Hindlimb muscle (tissue), 1 donor: ENCODE results near the gene IKZF1. TPM values are rescaled to one million over a fixed set of nuclear protein-coding genes. Genes with fewer than 3 reads are reported as not detected.

ENCODE experiments used
- DNase-seq: peaks from one replicate; pipeline ENCODE4 v3.0.0-alpha.2; 2013
- polyA plus RNA-seq: library from polyadenylated mRNA; unstranded; fragments of 120-200 nt; gene quantifications from one replicate; pipeline ENCODE4 v1.2.1, GENCODE V29; 2013; ENCODE audit not compliant: insufficient read length

IKZF1 gene
- polyA plus RNA-seq, 1 donor, result 3.2 TPM

DNA sequence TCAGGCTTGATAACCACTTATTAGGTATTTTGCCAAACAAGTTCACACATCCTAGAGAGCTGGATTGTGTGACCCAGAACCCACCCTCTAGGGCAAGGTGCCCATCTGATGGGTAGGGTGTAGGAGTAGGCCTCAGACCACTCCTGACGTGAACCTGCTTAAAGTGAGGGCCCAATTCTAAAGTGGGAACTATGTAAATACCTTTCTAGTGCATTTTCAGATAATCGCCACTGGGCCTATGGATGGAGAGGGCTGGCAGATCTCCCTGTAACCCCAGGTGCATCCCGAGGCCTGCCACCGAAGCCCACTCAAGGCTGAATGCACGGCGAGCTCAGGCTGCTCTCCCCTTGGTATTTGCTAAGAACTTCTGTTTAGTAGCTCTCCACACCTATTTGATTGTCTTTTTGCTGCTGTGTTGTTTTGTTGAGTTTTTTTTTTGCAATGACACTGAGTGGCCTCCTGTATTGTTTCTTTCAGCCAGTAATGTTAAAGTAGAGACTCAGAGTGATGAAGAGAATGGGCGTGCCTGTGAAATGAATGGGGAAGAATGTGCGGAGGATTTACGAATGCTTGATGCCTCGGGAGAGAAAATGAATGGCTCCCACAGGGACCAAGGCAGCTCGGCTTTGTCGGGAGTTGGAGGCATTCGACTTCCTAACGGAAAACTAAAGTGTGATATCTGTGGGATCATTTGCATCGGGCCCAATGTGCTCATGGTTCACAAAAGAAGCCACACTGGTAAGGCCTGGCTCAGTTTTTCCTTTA, 71.7 kb downstream of the IKZF1 start:
- no peak for DNase-seq

DNA sequence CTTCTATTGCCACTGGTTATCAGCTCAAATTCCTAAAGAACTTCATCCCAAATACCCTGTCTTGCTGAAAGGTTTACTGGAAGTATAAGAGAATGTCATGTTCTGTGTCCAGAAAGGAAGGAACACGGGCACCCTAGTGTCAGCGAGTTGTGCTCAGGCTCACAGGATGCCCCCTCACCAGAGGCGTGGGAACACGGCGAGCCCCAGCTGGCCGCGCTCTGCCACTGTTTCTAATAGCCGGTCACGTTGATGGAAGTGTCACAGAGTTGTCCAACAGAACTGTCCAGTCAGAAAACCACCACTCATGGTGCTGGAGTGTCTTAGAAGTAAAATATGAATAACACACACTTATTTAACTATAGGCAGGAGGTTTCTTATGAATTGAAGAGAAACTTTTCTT, 72.8 kb downstream of the IKZF1 start:
- no peak for DNase-seq

DNA sequence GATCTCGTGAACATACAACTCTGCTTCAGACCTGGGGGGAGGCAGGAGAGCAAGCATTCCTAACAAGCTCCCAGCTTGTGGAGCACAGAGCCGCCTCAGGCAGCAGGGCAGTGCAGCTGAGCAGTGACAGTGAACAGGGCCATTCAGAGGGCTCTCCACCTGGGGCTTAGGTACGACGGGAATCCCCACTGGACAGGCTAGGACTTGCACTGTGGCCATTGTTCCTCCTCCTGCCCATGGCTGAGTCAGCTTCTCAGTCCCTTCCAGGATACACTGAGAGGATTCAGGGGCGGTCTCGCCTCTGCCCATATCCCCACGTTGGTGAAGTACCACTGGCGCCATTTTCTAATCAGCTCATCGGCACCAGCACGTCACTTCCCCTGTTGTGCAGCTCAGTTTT, 74.6 kb downstream of the IKZF1 start:
- no peak for DNase-seq

DNA sequence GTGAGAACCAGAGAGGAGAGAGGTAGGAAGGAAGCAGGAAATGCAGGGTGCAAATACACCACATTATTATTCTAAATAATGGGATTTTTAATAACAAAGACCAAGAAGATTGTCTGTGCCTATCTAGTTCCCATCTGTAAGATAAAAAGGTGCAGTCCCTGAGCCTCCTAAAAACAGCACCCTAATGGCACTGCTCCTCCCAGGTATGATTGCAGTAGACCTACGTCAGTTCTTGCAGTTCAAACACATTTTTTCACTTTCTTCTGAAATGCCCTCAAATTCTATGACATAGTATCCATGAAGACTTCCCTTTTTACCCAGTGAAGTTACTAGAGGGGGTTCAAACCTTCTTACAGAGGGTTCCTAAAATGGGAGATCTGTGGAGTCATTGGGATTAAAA, 75.0 kb downstream of the IKZF1 start:
- DNase-seq, result no peak

DNA sequence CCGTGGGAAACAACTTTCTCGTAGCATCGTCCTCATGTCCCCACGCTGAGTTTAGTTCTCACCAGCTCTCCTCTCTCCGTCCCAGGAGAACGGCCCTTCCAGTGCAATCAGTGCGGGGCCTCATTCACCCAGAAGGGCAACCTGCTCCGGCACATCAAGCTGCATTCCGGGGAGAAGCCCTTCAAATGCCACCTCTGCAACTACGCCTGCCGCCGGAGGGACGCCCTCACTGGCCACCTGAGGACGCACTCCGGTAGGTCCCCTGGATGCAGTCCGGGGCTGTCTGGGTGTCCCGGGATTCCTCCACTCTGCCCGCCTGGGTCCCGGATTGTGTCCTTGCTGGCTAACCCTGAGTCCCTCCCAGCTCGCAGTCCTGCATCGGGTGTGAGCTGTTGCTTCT, 77.9 kb downstream of the IKZF1 start:
- DNase-seq, result no peak

DNA sequence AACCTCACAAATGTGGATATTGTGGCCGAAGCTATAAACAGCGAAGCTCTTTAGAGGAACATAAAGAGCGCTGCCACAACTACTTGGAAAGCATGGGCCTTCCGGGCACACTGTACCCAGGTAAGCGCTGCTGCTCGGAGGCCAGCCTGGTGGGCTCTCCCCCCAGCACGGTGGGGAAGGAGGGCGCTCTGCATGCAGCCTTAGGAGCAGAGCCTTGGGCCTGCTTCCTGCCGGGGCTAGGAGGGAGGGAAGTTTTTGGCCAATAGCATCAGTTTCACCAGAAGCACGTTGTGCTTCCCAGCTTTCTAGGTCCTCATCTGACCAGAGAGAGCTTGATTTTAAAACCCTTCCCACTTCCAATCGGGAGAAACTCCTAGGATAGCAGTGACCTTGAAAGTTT, 82.8 kb downstream of the IKZF1 start:
- DNase-seq, result no peak

GRCh38 chr7:50389961-50390360, 85.4 kb downstream of the IKZF1 start:
- DNase-seq, result no peak

DNA sequence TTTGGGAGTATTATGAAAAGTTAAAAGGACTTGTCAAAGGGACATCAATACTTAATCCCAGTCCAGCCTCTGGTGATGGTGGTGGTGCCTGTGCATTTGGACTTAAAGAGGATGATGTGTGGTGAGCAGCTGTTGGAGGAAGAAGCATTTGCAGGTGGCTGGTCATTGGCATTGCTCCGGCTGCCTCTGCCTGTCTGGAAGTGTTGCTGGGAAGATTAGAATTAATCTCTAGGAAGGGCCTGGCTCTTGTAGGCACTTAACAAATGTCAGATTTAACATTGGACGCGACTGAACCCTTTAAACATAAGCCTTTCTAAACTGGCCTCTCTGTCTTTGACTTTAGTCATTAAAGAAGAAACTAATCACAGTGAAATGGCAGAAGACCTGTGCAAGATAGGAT, 86.9 kb downstream of the IKZF1 start:
- DNase-seq, result no peak

- DNase-seq, result no peak
These were observed 88.6 kb downstream of the IKZF1 start for GRCh38 chr7:50393076-50393475.

DNA sequence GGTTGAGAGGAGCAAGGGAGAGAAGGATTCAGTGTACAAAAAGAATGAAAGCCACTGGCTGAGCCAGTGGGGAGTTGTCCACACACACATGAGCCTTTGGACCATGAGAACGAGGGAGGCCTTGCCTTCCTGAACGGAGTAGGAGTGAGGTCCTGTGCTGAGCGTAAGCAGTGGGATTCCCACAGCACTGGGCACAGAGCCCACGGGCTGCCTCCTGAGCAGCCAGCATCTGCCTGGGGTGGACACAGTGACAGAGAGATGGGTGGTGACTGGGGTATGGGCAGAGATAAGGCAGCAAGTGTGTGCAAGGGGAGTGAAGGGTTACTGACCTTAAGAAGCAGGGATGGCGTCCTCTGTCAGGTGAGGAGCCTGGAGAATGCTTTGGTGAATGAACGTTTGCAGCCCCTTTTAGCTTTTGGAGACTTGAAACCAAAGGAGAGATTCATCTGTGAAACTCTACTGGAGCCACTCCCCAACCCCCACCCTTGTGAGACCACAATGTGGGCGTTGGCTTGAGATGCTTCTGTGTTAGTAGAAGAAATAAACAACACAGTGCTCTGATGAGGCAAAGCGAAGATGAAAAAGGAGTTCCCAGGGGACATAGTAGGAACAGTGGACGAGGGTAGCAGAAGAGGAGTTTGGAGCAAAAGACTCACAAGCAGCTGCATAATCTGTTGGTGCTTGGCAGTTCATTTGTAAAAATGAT, 89.2 kb downstream of the IKZF1 start:
- no peak for DNase-seq

DNA sequence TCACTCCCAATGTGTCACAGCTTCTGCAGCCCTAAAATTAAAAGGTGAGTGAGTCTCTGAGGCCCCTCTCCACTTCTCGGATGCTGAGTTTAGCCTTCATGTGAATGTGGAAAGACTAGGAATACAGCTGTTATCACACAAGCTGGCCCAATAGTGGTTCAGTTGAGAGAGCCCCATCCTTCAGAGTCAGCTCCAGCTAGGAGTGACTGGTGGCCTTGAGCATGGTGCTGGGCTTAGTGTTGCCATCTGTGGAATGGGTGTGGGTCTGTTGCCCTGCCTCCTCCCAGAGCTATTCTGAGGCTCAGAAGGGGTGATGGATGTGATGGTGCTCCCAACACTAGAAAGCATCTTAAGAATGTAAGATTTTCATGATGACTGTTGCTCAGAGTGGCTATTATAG, 89.8 kb downstream of the IKZF1 start:
- DNase-seq, result no peak

- DNase-seq, result no peak
These were observed 92.3 kb downstream of the IKZF1 start for GRCh38 chr7:50396856-50397255.

GRCh38 chr7:50397320-50397970, 92.9 kb downstream of the IKZF1 start:
- DNase-seq, result no peak

DNA sequence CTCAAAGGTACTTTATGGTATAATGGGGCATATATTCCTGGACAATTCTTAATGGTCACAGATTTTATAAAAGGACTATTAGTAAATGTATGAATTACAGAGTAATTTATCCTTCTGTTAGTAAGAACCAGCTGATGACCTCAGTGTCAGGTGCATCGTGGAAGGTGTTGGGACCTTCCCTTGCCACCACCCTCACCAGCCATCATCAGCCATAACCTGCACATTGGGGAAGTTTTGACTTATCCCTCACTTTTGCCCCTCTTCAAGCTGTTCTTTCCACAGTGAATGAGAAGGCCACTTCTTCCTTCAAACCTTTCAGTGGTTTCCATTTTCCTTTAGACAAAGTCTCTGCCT, 93.4 kb downstream of the IKZF1 start:
- no peak for DNase-seq

DNA sequence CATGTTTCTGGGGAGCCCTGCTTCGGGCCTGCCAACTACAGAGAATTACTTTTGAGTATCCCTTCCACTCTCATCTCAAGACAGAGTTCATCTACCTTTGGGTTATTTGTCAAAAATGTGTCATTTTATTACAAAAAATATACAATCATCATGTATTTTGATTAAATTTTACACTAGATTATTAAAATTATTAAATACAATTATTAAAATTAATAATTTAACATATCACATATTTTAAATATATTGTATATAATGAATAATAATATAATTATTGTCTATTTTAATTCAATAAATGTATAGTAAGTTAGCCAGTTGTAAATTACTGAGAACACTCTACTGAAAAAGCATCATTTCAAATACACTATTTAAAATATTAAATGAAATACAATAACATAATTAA, 94.7 kb downstream of the IKZF1 start:
- no peak for DNase-seq

- DNase-seq, result no peak
These were observed 95.1 kb downstream of the IKZF1 start for GRCh38 chr7:50399635-50400034.

- DNase-seq, result no peak
These were observed 95.6 kb downstream of the IKZF1 start for GRCh38 chr7:50400114-50400513.

DNA sequence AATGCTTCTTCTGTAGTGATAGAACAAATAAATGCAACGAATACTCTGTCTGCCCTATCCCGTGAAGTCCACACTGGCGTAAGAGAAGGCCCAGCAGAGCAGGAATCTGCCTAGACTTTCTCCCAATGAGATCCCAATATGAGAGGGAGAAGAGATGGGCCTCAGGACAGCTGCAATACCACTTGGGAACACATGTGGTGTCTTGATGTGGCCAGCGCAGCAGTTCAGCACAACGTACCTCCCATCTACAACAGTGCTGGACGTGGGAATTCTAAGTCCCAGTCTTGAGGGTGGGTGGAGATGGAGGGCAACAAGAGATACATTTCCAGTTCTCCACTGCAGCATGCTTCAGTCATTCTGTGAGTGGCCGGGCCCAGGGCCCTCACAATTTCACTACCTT, 99.9 kb downstream of the IKZF1 start:
- DNase-seq, result no peak

DNA sequence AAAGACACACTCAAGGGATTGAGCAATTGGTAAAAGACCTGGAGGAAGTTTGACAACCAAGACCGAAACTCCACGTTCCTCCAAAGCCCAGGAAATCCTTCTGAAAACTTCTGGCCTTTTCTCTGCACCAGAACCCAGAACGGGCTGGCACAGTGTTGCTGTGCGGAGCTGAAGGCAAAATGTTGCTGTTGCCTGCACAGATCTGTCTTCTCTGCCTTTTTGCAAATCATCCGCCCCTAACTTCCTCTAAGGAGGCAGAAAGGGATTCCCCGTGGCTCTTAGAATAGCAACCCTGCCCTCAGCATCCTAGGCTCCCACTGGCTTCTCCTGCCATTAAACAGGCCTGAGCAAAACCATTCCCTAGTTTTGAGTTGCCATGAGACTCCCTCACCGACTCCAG, 100.7 kb downstream of the IKZF1 start:
- no peak for DNase-seq

DNA sequence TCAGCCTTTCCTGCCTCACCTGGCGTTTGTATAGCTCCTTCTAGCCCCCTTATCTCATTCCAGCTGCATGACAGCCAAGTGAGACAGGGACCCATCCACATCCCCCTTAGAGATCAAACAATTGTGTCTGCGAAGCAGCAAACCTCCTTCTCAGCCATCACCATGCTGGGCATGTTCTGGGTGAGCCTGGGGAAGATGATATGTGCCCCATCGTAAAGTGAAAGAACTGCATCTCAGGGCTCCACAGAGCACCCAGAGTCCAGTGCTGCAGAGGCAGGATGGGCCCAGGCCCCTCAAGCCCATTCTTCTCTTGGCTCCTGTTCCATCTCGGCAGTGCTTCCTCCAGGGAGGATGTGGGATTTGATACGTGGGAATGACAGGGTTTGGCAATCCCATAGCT, 102.4 kb downstream of the IKZF1 start:
- DNase-seq, result no peak

DNA sequence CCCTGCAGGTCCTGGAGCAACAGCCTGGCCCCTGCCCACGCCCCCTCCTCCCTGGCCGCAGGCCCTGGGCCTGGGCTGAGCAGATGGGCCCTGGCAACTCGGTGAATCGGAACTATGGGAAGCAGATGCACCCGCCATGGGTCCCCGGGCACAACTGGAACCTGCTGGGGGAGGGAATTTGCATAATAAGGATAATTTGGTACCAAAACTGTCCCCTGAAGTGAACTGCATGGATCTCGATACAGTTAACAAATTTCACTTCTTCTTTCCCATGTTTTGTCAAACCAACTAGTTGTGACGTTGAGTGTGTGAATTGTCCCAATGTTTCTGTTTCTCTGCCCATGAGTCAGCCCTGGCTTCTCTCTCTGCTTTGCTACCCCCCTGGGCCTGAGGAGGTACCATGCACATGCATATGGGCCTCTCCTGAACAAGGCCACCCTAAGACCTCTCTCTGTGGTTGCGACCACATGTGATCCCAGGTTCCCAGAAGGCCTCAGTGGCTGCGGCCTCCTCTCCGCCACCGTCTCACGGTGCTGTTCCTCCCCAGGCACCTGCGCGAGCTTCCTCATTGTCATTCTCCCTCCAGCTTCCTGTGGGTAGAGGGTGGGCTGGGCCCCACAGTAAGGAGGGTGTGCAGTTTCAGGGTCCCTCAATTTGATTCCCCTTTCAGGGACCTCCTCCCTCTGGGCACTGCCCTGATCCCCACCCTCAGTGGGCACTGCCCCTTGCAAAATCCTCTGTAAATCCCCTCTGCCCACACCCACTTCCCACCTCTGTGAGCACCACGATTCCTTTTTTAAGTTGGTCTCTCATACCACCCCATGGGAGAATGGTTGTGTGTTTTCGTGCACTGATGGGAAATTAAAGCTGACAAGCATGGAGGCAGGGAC, 105.6 kb downstream of the IKZF1 start:
- DNase-seq, result no peak

- no peak for DNase-seq
These were observed 106.8 kb downstream of the IKZF1 start for GRCh38 chr7:50411332-50411731.

DNA sequence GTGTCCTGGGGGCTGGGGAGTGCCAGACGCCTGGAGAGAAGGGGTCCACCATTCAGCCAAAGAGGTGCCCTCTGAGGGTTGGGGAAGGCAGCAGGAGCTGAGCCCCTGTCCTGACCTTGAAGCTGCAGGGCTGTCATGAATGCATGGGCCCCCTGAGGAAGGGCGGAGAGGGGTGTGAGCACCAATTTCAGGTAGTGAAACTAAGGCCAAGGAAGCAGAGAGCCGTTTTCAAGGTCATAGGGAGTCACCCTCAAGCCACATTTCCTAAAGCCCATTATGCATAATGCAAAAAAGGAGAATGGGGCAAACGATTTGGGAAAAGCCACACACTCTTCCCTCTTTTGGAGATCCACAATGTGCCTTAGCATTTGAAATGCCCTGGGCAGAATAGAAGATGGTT, 108.5 kb downstream of the IKZF1 start:
- no peak for DNase-seq
